HG02763 (cell line): Measurements from ENCODE around the gene NTNG1.

Experiments
- ATAC-seq: cut with Tn5 transposase; IDR thresholded peaks from one replicate; pipeline ENCODE4 v1.9.1; 2021; ENCODE audit warnings: mild to moderate bottlenecking, moderate library complexity; ENCODE audit not compliant: unreplicated experiment

Gene NTNG1

DNA sequence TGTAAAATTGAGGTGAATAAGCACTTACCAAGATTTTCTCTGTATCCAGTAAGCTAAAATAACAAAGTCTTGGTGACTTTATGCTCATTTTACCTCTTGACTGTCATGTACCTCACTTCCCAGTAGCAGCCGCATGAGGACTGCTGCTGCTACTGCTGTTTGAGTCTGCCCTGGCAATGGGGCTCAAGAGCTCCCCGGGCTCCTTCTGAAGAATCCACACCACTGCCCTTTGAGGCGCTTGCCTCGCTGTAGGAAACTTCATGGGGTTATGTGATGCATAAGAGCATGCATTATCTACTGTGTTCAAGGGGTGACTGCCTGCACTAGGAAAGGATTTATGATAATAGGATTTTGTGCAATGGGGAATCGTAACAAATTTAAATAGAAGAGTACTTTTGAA is 113.5 kb downstream of the NTNG1 start:
- ATAC-seq = no peak

GRCh38 chr1:107255469-107255868 is 114.6 kb downstream of the NTNG1 start:
- no peak for ATAC-seq

DNA sequence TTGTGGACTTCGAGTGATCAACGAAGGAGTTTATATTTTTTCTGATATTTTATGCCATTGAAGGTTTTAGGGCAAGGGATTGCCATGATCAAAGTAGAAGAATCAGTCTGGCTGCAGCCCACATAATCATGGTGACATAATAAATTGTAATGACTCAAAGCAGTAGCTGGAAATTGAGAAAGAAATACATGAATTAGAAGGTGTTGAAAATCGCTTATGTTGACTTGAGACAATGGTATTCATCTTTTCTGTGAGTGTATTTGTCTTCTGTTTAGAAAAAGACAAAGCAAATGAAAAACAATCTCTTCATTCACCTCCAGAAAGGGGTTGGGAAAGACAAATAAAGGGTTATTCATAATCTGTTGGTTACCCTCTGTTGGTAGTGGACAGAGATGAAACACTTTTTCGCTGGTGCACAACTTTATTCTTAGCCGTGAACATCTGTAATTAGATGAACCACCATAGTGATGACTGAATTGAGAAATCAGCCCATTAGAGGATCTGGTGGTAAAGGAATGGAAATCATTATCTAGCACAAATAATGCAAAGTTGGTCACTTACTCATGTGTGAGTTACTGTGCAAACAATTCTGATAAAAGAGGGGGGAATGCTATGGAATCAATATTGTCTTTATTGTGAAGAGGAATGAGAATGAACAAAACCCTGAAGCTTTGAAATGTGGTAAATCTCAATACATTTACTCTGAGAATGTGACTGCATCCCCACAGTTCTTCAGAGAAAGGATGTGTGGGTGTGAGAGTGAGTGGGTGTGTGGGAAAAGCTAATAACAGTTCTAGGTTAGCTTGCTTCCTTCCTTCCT is 121.8 kb downstream of the NTNG1 start:
- ATAC-seq = no peak

GRCh38 chr1:107263291-107263915 is 122.6 kb downstream of the NTNG1 start:
- no peak for ATAC-seq

DNA sequence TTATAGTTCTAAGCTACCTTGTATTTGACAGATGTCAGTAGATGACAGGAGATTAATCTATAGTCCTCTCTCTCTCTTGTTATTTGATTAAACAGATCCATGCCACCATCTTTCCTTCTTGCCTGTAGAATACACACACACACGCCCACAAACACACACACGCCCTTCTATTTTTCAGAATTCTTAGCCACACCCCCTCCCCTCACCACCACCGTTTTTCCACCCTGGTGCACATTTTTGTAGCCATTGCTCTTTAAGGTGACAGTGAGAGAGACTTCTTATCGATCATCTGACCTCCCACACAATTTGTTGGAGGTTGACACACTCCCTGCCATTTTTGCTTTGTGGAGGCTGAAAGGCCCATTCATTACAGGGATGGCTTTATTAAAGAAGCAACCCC is 123.2 kb downstream of the NTNG1 start:
- no peak for ATAC-seq

DNA sequence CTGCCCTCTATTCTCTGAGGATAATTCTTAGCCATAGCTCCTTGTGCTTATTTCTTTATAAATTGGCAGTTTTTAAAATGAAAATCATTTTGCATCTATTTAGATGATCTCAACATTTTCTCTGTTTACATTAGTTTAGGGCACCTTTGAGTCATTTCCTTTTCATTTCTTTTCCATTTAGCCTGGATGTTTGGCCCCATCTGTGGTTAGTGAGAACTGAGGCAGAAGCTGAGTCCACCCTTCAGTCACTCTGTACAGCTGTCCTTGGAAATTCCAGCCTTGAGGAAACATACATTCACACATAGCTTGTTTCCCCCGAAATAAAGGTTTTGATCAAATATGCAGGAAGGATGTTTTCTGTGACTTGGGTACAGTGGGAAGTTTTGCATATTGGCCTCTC is 123.7 kb downstream of the NTNG1 start:
- ATAC-seq = no peak

- ATAC-seq = no peak
Measured at GRCh38 chr1:107267489-107267888, 126.7 kb downstream of the NTNG1 start.

GRCh38 chr1:107272321-107272720 is 131.5 kb downstream of the NTNG1 start:
- ATAC-seq = no peak

DNA sequence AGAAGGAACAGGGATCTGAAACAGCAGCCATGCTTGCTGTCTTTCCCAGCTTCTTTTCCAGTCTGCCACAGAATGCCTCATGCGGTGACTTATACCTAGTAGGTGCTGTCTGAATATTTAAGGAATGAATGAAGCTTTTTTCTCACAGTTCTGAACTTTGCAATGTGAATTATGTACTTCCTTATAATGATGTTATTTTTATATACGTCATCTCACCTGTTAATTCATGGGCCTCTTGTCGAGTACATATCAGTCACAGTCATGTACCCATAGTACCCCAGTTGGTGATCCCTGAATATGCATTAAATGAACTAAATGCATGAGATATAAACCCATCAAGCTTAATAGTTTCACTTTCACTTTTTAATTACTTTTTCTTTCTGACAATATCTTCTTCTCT is 132.7 kb downstream of the NTNG1 start:
- no peak for ATAC-seq

- no peak for ATAC-seq
Measured at GRCh38 chr1:107274227-107274626, 133.4 kb downstream of the NTNG1 start.

- no peak for ATAC-seq
Measured at GRCh38 chr1:107276247-107276646, 135.4 kb downstream of the NTNG1 start.

GRCh38 chr1:107277022-107277421 is 136.2 kb downstream of the NTNG1 start:
- ATAC-seq = no peak

DNA sequence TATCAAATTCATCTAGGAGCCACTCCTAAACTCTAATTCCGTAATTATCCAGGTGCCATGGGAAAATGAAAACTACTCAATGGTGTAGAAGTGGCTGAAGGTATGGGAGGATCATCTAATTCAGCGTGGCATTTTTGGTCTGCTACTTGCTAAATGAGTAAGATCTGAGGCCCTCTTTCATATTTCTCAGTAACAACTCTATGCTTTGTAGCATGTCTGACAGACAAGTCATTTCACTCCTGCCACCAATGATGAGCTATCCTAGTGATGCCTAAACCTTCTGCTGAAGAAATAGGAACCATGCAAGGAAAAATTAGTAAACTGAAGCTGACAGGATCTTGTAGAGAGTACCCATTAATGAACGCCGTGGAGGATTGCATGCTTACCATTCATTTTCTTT is 145.3 kb downstream of the NTNG1 start:
- ATAC-seq = no peak

DNA sequence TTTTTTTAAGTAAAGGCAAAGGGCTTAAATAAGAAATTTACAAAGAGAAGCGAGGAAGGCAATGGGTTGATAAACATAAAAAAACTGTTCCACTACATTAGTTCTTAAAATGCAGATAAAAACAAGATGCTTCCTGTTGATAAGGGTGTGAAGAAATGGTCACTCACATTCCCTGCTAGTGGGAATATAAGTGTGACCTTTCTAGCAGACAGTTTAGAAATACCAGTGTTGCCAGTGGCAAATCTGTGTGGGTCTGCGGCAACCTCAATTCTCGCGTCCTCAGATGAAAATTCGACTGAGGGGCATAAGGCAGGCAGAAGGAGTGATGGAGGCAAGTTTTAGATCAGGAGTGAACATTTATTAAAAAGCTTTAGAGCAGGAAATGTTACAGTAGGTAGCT is 151.1 kb downstream of the NTNG1 start:
- no peak for ATAC-seq

GRCh38 chr1:107293901-107294613 is 153.2 kb downstream of the NTNG1 start:
- ATAC-seq = no peak

- no peak for ATAC-seq
Measured at GRCh38 chr1:107294686-107295085, 153.8 kb downstream of the NTNG1 start.

DNA sequence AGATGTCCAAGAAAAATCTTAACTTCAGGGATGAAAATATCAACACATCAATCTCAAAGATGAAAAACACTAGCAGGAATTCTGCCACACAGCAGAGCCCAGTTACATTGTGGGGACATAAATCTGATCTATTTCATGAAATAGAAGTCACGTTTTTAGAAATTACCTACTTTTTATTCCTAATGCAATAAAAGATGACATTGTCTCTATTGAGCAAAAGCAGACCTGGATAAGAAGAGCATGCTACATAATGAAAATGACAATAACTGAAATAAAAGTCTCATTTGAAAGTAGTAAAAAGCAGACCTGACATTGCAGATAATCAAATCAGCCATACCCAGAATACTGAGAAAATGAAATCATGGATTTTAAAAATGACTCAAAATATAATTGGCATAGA is 156.8 kb downstream of the NTNG1 start:
- ATAC-seq = no peak

DNA sequence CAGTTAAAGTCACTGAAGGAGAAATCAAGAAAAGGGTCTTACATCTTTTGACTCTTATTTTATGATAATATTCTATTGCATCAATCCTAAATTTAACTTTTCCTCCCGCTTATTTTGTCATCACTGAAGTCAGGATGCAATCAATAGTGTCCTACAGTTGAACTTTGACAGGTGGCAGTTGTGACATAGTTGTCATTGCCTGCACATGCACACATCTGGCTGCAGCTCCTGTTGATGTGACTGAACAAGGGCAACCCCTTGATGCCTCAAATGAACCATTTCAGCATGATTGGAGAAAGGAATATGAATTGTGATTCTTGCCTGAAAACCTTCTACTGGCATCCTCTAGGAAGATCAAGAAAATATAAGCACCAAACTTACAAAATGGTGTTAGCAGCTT is 157.7 kb downstream of the NTNG1 start:
- ATAC-seq = no peak

DNA sequence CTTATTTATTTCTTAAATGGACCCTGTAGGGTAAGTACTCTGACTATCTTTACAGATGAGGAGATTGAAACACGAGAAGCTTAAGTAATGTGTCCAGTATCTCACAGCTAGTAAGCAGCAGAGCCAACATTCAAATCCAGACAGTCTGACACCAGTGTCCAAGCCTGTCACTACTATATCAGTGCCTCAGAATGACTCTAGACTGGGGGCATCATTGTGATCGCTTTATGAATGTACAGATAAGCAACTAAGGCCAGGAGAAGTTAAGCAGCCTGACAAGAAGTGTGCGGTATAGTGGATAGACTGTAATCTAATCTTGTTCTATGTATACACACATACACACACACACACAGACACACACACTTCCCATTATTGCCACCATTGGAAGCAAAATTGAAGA is 158.7 kb downstream of the NTNG1 start:
- no peak for ATAC-seq

DNA sequence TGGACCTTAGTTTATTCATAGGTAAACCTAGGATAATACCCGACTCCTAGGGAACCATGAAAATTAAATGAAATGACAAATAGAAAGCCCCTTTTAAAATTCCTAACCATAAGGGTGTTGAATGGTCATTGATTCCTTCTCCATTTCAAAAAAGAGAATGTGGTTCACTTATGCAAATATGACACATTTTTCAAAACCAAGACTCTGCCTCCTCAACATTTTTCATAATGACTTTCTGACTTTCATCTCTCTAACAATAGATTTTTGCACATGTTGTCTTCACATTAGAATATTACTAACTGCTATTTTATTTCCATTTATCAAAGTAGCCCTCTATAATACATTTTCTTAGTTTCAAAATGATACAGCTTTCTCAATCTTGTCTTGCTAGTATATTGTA is 169.1 kb downstream of the NTNG1 start:
- no peak for ATAC-seq

GRCh38 chr1:107315652-107316051 is 174.8 kb downstream of the NTNG1 start:
- no peak for ATAC-seq

DNA sequence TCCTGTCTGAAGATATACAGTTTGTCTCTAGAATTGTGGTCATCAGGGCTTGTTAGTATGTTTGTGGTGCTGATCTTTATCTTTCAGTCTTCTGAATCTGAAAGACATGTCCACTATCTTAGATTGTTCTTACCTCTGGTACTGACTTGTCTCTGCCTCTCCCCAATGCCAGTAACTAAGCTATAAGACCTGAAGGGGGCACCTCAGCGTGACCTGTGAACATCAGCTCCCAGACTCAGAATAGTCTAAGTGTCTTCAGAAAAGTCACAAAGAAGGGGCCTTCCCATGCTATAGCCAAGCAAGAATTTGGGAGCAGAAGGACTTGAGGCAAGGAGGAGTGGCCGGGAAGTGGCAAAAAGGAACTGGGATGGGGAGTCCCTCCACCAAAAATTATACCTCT is 178.1 kb downstream of the NTNG1 start:
- ATAC-seq = no peak
